ENCODE data around the gene TAAR5. TPM values are rescaled to one million over a fixed set of nuclear protein-coding genes. Genes with fewer than 3 reads are reported as not detected.

Gene TAAR5
- total RNA-seq, 1 donor, result not detected

DNA sequence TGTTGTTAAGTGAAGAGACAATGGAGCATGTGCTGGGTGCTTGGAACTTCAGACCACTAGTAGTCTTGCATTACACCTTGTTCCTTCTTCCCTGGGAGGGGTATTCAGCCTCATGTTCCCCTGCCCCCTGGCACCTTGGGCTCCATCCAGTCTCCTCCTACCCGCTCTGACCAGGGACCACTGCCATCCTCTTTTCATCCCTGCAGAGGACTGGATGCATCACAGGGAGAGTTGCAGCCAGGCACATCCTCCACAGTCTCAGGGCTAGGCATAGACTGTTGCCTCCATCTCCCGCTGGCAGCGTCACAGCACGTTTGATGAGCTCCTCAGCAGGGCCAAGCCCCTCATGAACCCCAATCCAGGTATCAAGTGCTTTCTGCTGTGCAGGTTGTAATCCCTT is 38.3 kb downstream of the TAAR5 start:
- no peak overlapping the region for H3K4me3 ChIP-seq (ENCODE audit: low read depth, low read length)
- TF ChIP-seq CTCF (IDR thresholded peaks at IDR 0.05; ENCODE audit: insufficient read depth, low read length), result no peak
- DNase-seq (ENCODE audit: low read depth), result no peak

DNA sequence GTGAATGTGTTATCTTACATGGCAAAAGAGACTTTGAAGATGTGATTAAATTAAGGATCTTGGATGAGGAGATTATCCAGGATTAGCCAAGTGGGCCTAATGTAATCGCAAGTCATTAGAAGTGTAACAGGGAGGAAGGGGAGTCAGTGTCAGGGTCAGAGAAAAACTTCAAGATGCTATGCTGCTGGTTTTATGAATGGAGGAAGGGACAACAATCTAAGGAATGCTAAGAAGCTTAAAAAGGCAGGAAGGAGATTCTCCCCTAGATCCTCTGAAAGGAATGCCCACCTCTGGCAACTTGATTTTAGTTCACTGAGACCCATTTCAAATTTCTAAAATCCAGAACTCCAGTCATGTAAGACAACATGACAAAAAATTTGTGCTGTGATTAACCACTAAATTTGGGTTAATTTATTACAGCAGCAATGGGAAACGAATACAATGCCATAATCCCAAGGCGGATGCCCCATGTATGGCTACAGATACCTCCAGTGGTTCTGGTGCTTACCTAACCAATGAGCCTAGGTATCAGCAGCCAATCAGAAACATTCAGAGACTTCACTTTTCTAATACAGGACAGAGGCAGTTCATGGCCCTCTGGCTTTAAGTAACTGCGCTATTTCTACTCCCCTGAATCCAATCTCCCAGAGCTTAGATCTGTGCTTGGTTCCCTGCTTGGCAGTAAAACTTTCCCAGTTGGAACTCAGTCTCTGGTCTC is 40.6 kb downstream of the TAAR5 start:
- DNase-seq (ENCODE audit: low read depth), result no peak
- H3K4me3 ChIP-seq (ENCODE audit: low read depth, low read length), result no peak overlapping the region
- TF ChIP-seq CTCF (IDR thresholded peaks at IDR 0.05; ENCODE audit: insufficient read depth, low read length), result no peak

DNA sequence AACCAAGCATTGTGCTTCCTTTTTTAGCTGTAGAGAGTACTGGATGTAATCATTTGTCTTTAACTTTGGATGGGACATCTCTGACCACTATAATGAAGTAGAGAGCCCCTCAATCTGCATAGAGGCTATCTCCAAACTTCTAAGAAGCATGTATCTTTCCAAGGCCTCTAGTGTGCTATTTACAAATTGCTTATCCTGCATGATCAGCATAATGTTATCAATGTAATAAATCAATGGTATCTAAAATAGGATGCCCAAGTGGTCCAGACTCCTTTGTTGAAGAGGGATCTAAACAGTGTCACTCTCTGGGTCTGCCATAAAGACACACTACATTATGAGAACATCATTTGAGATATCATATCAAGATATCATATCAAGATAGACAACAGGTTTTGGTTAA is 44.7 kb downstream of the TAAR5 start:
- TF ChIP-seq CTCF (IDR thresholded peaks at IDR 0.05; ENCODE audit: insufficient read depth, low read length), result no peak
- no peak overlapping the region for H3K4me3 ChIP-seq (ENCODE audit: low read depth, low read length)
- DNase-seq (ENCODE audit: low read depth), result no peak

Small RNA genes lying within 50 kb of the gene (small RNA-seq; reads per million reads assigned to genes)
- gene TAAR7P, result not detected

Other genes with a start within 250 kb of the TAAR5 start
- gene MOXD1, start 188.3 kb downstream of the TAAR5 start, total RNA-seq (ENCODE audit: low replicate concordance), result 6.1 and 78.8 TPM in 2 replicates
- gene STX7, start 76.6 kb downstream of the TAAR5 start, total RNA-seq (ENCODE audit: low replicate concordance), result 21.9 and 49.7 TPM in 2 replicates
- 0.09 TPM in 1 of 2 replicates, not detected in the other for gene TAAR9, start 51.5 kb downstream of the TAAR5 start, total RNA-seq (ENCODE audit: low replicate concordance)
- not detected in 2 replicates for gene TAAR8, start 37.1 kb downstream of the TAAR5 start, total RNA-seq (ENCODE audit: low replicate concordance)
- not detected in 2 replicates for gene TAAR6, start 19.4 kb downstream of the TAAR5 start, total RNA-seq (ENCODE audit: low replicate concordance)
- not detected in 2 replicates for gene TAAR2, start 34.5 kb upstream of the TAAR5 start, total RNA-seq (ENCODE audit: low replicate concordance)
- not detected in 2 replicates for gene TAAR1, start 69.4 kb upstream of the TAAR5 start, total RNA-seq (ENCODE audit: low replicate concordance)
- under 0.01 and 0.33 TPM in 2 replicates for gene VNN1, start 124.3 kb upstream of the TAAR5 start, total RNA-seq (ENCODE audit: low replicate concordance)
- gene VNN2, start 168.2 kb upstream of the TAAR5 start, total RNA-seq (ENCODE audit: low replicate concordance), result 0.18 TPM in 1 of 2 replicates, not detected in the other
- 6.8 and 17.8 TPM in 2 replicates for gene SLC18B1, start 208.9 kb upstream of the TAAR5 start, total RNA-seq (ENCODE audit: low replicate concordance)
- gene RPS12, start 224.8 kb upstream of the TAAR5 start, total RNA-seq (ENCODE audit: low replicate concordance), result 735 and 2,091 TPM in 2 replicates

Data from fibroblast of the aortic adventitia (primary cell).